T-cell (primary cell): ENCODE data around the gene RHOBTB3. TPM values are rescaled to one million over a fixed set of nuclear protein-coding genes. Genes with fewer than 3 reads are reported as not detected.
A peak's percentile ranks its signal among the peaks of the same experiment; 100 is the strongest.

Source experiments
- ATAC-seq, 4 experiments: fragments of 200-7000 bp in 3 of 4; fragments of 150-1000 bp in 1 of 4; cut with Tn5 transposase; replicated peaks in 1 of 4; 1 replicate in 3 of 4; 2 replicates in 1 of 4; pipeline ENCODE4 v1.10.0; 2021; ENCODE audit warnings: moderate library complexity in 3 of 4, mild to moderate bottlenecking in 2 of 4, moderate number of reproducible peaks in 1 of 4
- CTCF ChIA-PET, 2 donors: fragments of 300-600 bp; sonication (Branson Sonifier 250); formaldehyde crosslinking; loops; one replicate each; lab custom pipeline; 2022; ENCODE audit warnings: antibody characterized with exemption in 2 of 2; lab: Charles Lee
- POLR2A ChIA-PET, 2 donors: fragments of 300-600 bp; sonication (Branson Sonifier 250); formaldehyde crosslinking; loops; one replicate each; lab custom pipeline; 2022; ENCODE audit warnings: antibody characterized with exemption in 2 of 2; lab: Charles Lee
- DNase-seq, 35 experiments: peaks; one replicate each; pipeline versions ENCODE4 v3.0.0 to v3.0.0-alpha.2; 2013 to 2023
- H3K27ac ChIP-seq: one replicate; pipeline ENCODE4 v1.5.1; 2013; ENCODE audit warnings: low read length
- H3K27me3 ChIP-seq, 2 experiments: replicated peaks in 1 of 2; 1 replicate in 1 of 2; 2 replicates in 1 of 2; pipeline versions ENCODE4 v1.6.1 to v1.7.0; 2013; ENCODE audit warnings: low read length in 1 of 2, mixed read lengths in 1 of 2; ENCODE audit not compliant: control insufficient read depth in 2 of 2, insufficient read depth in 2 of 2; ENCODE audit errors: extremely low read depth in 1 of 2
- H3K36me3 ChIP-seq, 2 donors: 1 replicate in 1 of 2; 2 replicates in 1 of 2; pipeline versions ENCODE4 v1.6.1 to v1.7.0; 2013; ENCODE audit warnings: low read length in 1 of 2; ENCODE audit not compliant: control insufficient read depth in 2 of 2, insufficient read depth in 1 of 2; ENCODE audit errors: extremely low read depth in 1 of 2
- H3K4me1 ChIP-seq, 2 experiments: 1 replicate in 1 of 2; 2 replicates in 1 of 2; pipeline versions ENCODE4 v1.6.1 to v1.7.0; 2013; ENCODE audit warnings: low read length in 2 of 2, mixed read lengths in 1 of 2; ENCODE audit not compliant: insufficient read depth in 2 of 2, control insufficient read depth in 1 of 2; ENCODE audit errors: extremely low read depth in 1 of 2
- H3K4me3 ChIP-seq, 2 donors: 1 replicate in 1 of 2; 2 replicates in 1 of 2; pipeline versions ENCODE4 v1.5.1 to v1.7.0; 2013; ENCODE audit warnings: mild to moderate bottlenecking in 2 of 2, low read length in 1 of 2, moderate library complexity in 1 of 2; ENCODE audit not compliant: control insufficient read depth in 1 of 2; ENCODE audit errors: extremely low read depth in 1 of 2
- H3K9me3 ChIP-seq: 2 replicates; pipeline ENCODE4 v1.7.0; 2013
- H3K27ac Mint-ChIP-seq, 2 donors: one replicate each; pipeline ENCODE4 v1.8.0; 2020 to 2021; ENCODE audit warnings: mild to moderate bottlenecking in 2 of 2, mixed read lengths in 2 of 2
- H3K27me3 Mint-ChIP-seq, 2 donors: one replicate each; pipeline ENCODE4 v1.8.0; 2021 to 2022; ENCODE audit warnings: mixed read lengths in 2 of 2
- H3K36me3 Mint-ChIP-seq: one replicate; pipeline ENCODE4 v1.8.0; 2021; ENCODE audit warnings: mixed read lengths
- H3K4me1 Mint-ChIP-seq, 3 donors: one replicate each; pipeline ENCODE4 v1.8.0; 2020 to 2022; ENCODE audit warnings: mixed read lengths in 3 of 3, mild to moderate bottlenecking in 1 of 3
- H3K4me3 Mint-ChIP-seq, 3 donors: one replicate each; pipeline ENCODE4 v1.8.0; 2020 to 2022; ENCODE audit warnings: mild to moderate bottlenecking in 3 of 3, mixed read lengths in 3 of 3, moderate library complexity in 3 of 3
- H3K9me3 Mint-ChIP-seq, 3 donors: one replicate each; pipeline ENCODE4 v1.8.0; 2020 to 2022; ENCODE audit warnings: mixed read lengths in 3 of 3
- WGBS: methylation state at CpG from one replicate; pipeline ENCODE4 v1.1.5; 2013; ENCODE audit warnings: missing lambda C conversion rate; ENCODE audit not compliant: insufficient coverage; 5-methylcytosine and 5-hydroxymethylcytosine counted together
- total RNA-seq, 35 experiments: library from RNA in 6 of 35; stranded (reverse) in 6 of 35; fragments of 120-200 nt in 1 of 35; gene quantifications; one replicate each; pipeline versions ENCODE4 v1.2.1 to v1.2.4 and lab custom pipeline; 2013 to 2026

Gene RHOBTB3
- total RNA-seq, 5 donors from 2014 or later (not counting 1 experiment from before 2014, with no cell fraction given) = 2.6 to 4.8 (median 3.6) TPM

DNA sequence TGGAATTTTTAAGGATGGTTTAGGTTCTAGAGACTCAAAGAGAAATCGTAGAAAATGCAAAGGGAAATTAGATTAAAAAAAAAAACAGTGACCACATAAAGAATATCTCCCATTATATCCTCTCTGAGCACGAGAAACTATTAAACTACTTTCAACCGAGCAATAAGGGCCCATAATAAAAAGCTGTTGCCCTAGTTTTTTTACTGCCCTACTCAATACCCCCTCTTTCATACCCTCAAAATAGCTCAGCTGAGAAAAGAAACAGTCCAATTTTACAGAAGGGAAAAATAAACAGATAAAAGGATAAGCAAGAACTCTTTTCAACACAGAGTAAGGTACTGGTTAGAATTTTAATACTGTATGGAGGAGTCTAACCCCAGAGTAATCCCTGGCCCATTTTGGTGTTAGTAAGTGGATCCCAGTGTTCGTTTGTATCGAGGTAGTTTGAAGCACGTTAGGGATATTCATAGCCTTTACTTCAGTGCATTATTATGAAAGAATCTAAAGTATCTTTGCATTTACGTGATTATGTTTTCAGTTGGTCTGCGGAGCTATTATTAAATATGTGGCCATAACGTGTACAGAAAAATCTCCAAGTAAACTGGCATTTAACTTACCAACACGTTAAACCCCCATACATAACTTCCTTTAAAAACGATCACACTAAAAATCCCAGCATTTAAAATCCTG is 980 bp upstream of the RHOBTB3 start:
- Mint-ChIP-seq H3K36me3 (no peaks in the 10 kb centered on the region), H3K27ac (peak overlapping the region in 1 of 2 donors; percentile 45), H3K9me3 (no peaks in the 10 kb centered on the region), H3K4me3 (peak overlapping the region; percentile 76 to 83 (median 78)), H3K27me3 (peaks cover 0 to 40% of the 10 kb centered on the region in 2 donors), H3K4me1 (peaks cover 39 to 51% (median 45%) of the 10 kb centered on the region in 3 donors)
- no peaks in the 10 kb centered on the region for H3K36me3 ChIP-seq
- H3K9me3 ChIP-seq = no peaks in the 10 kb centered on the region
- ATAC-seq = no peak
- H3K4me3 ChIP-seq = peak overlapping the region in 1 of 2 donors; percentile 92
- peaks cover 11 to 43% of the 10 kb centered on the region in 2 experiments for H3K4me1 ChIP-seq
- no peak overlapping the region for H3K27ac ChIP-seq
- no peak for DNase-seq
- H3K27me3 ChIP-seq = peaks cover 0 to 17% of the 10 kb centered on the region in 2 experiments
- WGBS = 53% methylated on average over 2 of the region's 11 CpGs
- ChIA-PET POLR2A (interaction anchor here (0.6 to 1.2 kb wide), 3 partner anchors 9 to 233 kb away, joined by 3 to 5 read pairs (median 3); no protein-coding TSS in a partner anchor), CTCF (interaction anchor here (0.6 to 1.4 kb wide), 3 partner anchors 85 to 790 kb away, joined by 3 to 5 read pairs (median 3); no protein-coding TSS in a partner anchor)

GRCh38 chr5:95731571-95732554 is 727 bp downstream of the RHOBTB3 start:
- peaks cover 34 to 48% (median 38%) of the 10 kb centered on the region in 3 donors for H3K4me1 Mint-ChIP-seq
- H3K27me3 Mint-ChIP-seq = peaks cover 0 to 44% of the 10 kb centered on the region in 2 donors
- peak overlapping the region; percentile 79 to 83 (median 79) for H3K4me3 Mint-ChIP-seq
- no peaks in the 10 kb centered on the region for H3K36me3 ChIP-seq
- no peaks in the 10 kb centered on the region for H3K9me3 ChIP-seq
- peak; percentile 25 to 61 (median 42) for ATAC-seq
- H3K4me3 ChIP-seq = peak overlapping the region; percentile 53 to 92
- H3K27ac ChIP-seq = no peak overlapping the region
- peaks cover 11 to 39% of the 10 kb centered on the region in 2 experiments for H3K4me1 ChIP-seq
- H3K9me3 Mint-ChIP-seq = no peaks in the 10 kb centered on the region
- CTCF ChIA-PET = interaction anchor here in 1 of 2 donors (1.0 to 1.4 kb wide), 2 partner anchors 49 to 86 kb away, joined by 3 to 5 read pairs; no protein-coding TSS in a partner anchor
- no peaks in the 10 kb centered on the region for H3K36me3 Mint-ChIP-seq
- 2% methylated on average over 55 of the region's 64 CpGs for WGBS
- peak overlapping the region in 1 of 2 donors; percentile 74 for H3K27ac Mint-ChIP-seq
- DNase-seq = peak in 27 of 35 experiments; percentile 8 to 49 (median 24)
- POLR2A ChIA-PET = interaction anchor here in 1 of 2 donors (0.6 kb wide), 1 partner anchor 228 kb away, joined by 4 read pairs; no protein-coding TSS in a partner anchor
- H3K27me3 ChIP-seq = peaks cover 0 to 21% of the 10 kb centered on the region in 2 experiments

DNA sequence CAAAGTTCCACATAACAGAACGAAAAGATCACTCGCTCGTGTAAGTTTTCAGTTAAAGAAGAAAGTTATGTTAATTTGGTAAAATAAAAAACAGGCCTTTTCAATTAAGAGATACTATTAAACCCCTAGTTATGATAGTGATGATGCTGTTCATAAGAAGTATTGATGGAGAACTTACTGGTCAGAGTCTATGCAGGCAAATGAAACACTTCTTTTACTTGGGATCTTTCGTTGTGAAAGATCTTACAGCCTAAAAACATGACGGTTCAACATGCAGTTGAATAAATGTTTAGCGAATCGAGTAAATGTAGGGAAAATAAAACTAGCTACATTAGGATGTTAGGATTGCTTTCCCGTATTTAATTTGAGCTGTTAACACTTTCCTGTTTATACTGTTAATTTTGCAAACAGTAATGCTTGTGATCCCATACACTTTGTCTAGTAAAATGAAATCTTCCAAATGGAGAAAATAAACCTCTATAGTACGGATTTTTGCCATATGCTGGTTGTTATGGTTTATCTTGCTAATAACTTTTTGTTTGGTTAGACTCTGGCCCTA is 2.0 kb downstream of the RHOBTB3 start:
- no peak for DNase-seq
- ChIA-PET POLR2A (no interaction called here), CTCF (no interaction called here)
- peaks cover 11 to 26% of the 10 kb centered on the region in 2 experiments for H3K4me1 ChIP-seq
- peaks cover 0 to 21% of the 10 kb centered on the region in 2 experiments for H3K27me3 ChIP-seq
- Mint-ChIP-seq H3K36me3 (no peaks in the 10 kb centered on the region), H3K9me3 (no peaks in the 10 kb centered on the region), H3K27me3 (peaks cover 0 to 47% of the 10 kb centered on the region in 2 donors), H3K4me3 (peak overlapping the region in 2 of 3 donors; percentile 29 to 83), H3K4me1 (peaks cover 24 to 34% (median 28%) of the 10 kb centered on the region in 3 donors), H3K27ac (no peak overlapping the region)
- ATAC-seq = no peak
- no peaks in the 10 kb centered on the region for H3K9me3 ChIP-seq
- H3K4me3 ChIP-seq = no peak overlapping the region
- H3K27ac ChIP-seq = no peak overlapping the region
- no peaks in the 10 kb centered on the region for H3K36me3 ChIP-seq
- WGBS = 100% methylated on average over 2 of the region's 9 CpGs

GRCh38 chr5:95734187-95734586 is 3.1 kb downstream of the RHOBTB3 start:
- peaks cover 0 to 49% of the 10 kb centered on the region in 2 donors for H3K27me3 Mint-ChIP-seq
- Histone ChIP-seq H3K4me3 (no peak overlapping the region), H3K27ac (no peak overlapping the region), H3K9me3 (no peaks in the 10 kb centered on the region), H3K36me3 (no peaks in the 10 kb centered on the region), H3K27me3 (peaks cover 0 to 21% of the 10 kb centered on the region in 2 experiments), H3K4me1 (peaks cover 11 to 17% of the 10 kb centered on the region in 2 experiments)
- no peaks in the 10 kb centered on the region for H3K9me3 Mint-ChIP-seq
- H3K27ac Mint-ChIP-seq = no peak overlapping the region
- no peak overlapping the region for H3K4me3 Mint-ChIP-seq
- no CpG with 5 or more reads among the region's 2 CpGs for WGBS
- peaks cover 20 to 24% (median 21%) of the 10 kb centered on the region in 3 donors for H3K4me1 Mint-ChIP-seq
- no peaks in the 10 kb centered on the region for H3K36me3 Mint-ChIP-seq
- POLR2A ChIA-PET = no interaction called here
- DNase-seq (no peak), ATAC-seq (no peak)
- CTCF ChIA-PET = interaction anchor here in 1 of 2 donors (0.6 kb wide), 1 partner anchor 78 kb away, joined by 3 read pairs; no protein-coding TSS in a partner anchor

DNA sequence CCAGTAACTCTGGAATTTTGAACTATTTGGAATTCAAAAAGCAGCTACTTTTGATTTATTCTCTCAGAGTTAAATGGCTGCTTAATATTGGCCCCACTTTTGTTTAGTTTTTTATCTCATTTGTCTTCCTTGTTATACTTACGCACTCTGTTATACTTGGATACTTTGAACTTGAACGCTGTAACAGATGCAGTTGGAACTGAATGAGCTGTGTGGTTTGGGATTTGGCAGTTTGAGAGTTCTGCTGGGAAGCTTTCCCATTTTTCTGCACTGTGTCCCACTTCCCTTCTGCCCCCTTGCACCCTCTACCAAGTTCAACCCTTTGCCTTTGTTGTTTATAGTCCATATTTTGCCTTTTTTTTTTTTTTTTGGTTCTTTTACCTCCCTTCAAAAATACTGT is 3.8 kb downstream of the RHOBTB3 start:
- CTCF ChIA-PET = no interaction called here
- Histone ChIP-seq H3K36me3 (no peaks in the 10 kb centered on the region), H3K27ac (no peak overlapping the region), H3K9me3 (no peaks in the 10 kb centered on the region), H3K27me3 (peaks cover 0 to 21% of the 10 kb centered on the region in 2 experiments), H3K4me1 (peaks cover 10 to 11% of the 10 kb centered on the region in 2 experiments), H3K4me3 (no peak overlapping the region)
- Mint-ChIP-seq H3K4me1 (peaks cover 18 to 20% (median 20%) of the 10 kb centered on the region in 3 donors), H3K27ac (no peak overlapping the region), H3K4me3 (no peak overlapping the region), H3K36me3 (no peaks in the 10 kb centered on the region), H3K27me3 (peaks cover 0 to 48% of the 10 kb centered on the region in 2 donors), H3K9me3 (no peaks in the 10 kb centered on the region)
- DNase-seq (no peak), ATAC-seq (no peak)
- WGBS = no CpG with 5 or more reads among the region's 2 CpGs
- POLR2A ChIA-PET = interaction anchor here in 1 of 2 donors (0.7 kb wide), 1 partner anchor 118 kb away, joined by 7 read pairs; no protein-coding TSS in a partner anchor
